Activated naive CD4-positive, alpha-beta T cell treated with anti-CD3 and anti-CD28 coated beads, Interleukin-2, amount 10 ng/mL, durations not matched to agents 7 days and 5 days (primary cell): ENCODE results near the gene KCNMA1.

Experiments used
- CTCF ChIA-PET: fragments of 350-600 bp; sonication (Branson Sonifier 250); formaldehyde crosslinking; loops from one replicate; lab custom pipeline; 2021; ENCODE audit warnings: antibody characterized with exemption; lab: Charles Lee
- DNase-seq: peaks from one replicate; pipeline ENCODE4 v3.0.0-alpha.2; 2020
- H3K27ac Mint-ChIP-seq: one replicate; pipeline ENCODE4 v1.8.0; 2021; ENCODE audit warnings: mild to moderate bottlenecking, moderate library complexity, mixed read lengths
- H3K27me3 Mint-ChIP-seq: one replicate; pipeline ENCODE4 v1.8.0; 2021; ENCODE audit warnings: mild to moderate bottlenecking, mixed read lengths
- H3K36me3 Mint-ChIP-seq: one replicate; pipeline ENCODE4 v1.8.0; 2021; ENCODE audit warnings: mixed read lengths
- H3K4me1 Mint-ChIP-seq: one replicate; pipeline ENCODE4 v1.8.0; 2021; ENCODE audit warnings: mixed read lengths
- H3K4me3 Mint-ChIP-seq: one replicate; pipeline ENCODE4 v1.8.0; 2021; ENCODE audit warnings: mild to moderate bottlenecking, moderate library complexity, mixed read lengths
- H3K9me3 Mint-ChIP-seq: one replicate; pipeline ENCODE4 v1.8.0; 2021; ENCODE audit warnings: mixed read lengths

KCNMA1 gene

DNA sequence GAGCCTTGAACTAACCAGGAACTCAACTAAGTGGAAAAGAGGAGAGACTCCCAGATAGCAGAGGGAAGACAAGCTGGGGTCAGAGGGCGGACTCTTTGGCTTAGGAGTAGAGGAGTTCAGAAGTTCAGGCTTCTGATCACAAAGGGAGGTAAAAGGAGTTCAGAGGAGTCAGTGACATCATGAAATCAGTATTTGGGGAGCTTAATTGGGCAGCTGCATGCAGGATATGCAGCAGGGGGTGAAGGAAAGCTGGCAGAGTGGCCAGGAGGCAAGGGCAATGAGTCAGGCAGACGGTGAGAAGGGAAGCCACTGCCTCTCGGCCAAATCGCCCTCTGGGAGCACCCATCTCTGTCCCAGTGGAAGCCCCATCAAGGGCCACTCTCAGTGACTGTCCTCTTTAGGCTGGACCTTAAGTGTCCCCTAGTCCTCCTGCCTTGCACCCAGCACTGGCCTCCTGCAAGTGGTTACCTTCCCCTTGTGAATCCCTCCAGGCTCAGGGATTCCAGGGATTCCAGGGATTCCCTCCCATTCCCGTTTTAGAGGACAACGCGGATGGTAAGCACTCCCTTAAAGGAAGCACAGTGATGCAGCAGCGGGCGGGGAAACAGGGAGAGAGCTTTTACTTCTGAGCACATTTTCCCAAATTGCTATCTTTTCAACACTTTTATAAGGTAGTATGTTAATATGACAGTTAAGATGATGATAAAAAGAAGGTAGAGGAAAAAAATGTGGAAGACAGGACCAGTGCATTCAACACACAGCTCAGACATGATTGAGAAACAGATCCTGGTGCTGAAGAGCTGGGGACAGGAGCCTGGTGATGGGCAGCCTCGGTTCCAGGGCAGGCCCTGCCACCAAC, 72.6 kb downstream of the KCNMA1 start:
- Mint-ChIP-seq H3K4me1 (no peaks in the 10 kb centered on the region), H3K9me3 (no peaks in the 10 kb centered on the region), H3K36me3 (no peaks in the 10 kb centered on the region), H3K4me3 (no peak overlapping the region), H3K27me3 (peaks cover 5% of the 10 kb centered on the region), H3K27ac (no peak overlapping the region)
- no peak for DNase-seq
- CTCF ChIA-PET, result no interaction called here

GRCh38 chr10:77563638-77564270, 73.9 kb downstream of the KCNMA1 start:
- H3K27ac Mint-ChIP-seq, result no peak overlapping the region
- no peak overlapping the region for H3K4me3 Mint-ChIP-seq
- DNase-seq, result no peak
- H3K9me3 Mint-ChIP-seq, result no peaks in the 10 kb centered on the region
- H3K4me1 Mint-ChIP-seq, result no peaks in the 10 kb centered on the region
- H3K36me3 Mint-ChIP-seq, result no peaks in the 10 kb centered on the region
- CTCF ChIA-PET, result no interaction called here
- H3K27me3 Mint-ChIP-seq, result peaks cover 5% of the 10 kb centered on the region

DNA sequence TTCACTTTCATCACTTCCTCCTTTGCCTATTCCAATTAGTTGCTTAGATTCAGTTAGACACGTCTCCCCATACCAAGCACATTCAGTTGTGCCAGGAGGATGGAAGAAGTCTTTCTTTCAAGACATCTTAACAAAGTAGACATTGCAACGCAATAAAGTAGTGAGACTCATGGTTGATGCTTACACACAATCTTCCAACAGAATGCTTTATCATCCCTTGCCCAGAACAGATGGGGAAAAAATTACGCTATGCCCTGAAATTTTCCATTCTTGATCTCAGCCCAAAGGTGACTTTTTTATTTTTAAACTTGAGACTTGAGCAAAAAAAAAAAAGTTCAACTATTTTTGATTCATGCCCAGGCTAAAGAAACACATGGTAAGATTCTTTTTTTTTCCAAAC, 74.9 kb downstream of the KCNMA1 start:
- no peak overlapping the region for H3K27ac Mint-ChIP-seq
- no peaks in the 10 kb centered on the region for H3K9me3 Mint-ChIP-seq
- no peaks in the 10 kb centered on the region for H3K36me3 Mint-ChIP-seq
- peaks cover 5% of the 10 kb centered on the region for H3K27me3 Mint-ChIP-seq
- no peaks in the 10 kb centered on the region for H3K4me1 Mint-ChIP-seq
- H3K4me3 Mint-ChIP-seq, result no peak overlapping the region
- no peak for DNase-seq
- CTCF ChIA-PET, result no interaction called here

DNA sequence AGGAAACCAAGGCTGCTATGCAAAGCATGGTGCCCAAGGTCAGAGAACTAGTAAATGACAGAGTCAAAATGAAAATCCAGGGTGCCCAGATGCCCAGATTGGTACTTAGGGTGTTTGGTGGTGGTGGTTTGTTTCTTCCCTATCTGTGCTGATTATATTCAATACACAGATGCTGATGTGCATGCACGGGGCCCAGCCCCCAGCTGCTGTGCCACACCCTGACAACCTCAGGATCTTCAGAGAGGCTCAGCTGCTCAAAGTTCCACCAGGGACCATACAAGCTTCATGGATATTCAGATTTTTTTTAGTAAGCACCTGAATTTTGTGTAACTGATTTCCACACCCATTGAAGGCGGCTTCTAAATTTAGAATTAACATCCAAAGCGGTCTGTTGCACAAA, 75.6 kb downstream of the KCNMA1 start:
- Mint-ChIP-seq H3K4me1 (no peaks in the 10 kb centered on the region), H3K27me3 (peaks cover 5% of the 10 kb centered on the region), H3K27ac (no peak overlapping the region), H3K9me3 (no peaks in the 10 kb centered on the region), H3K4me3 (no peak overlapping the region), H3K36me3 (no peaks in the 10 kb centered on the region)
- no peak for DNase-seq
- CTCF ChIA-PET, result no interaction called here

DNA sequence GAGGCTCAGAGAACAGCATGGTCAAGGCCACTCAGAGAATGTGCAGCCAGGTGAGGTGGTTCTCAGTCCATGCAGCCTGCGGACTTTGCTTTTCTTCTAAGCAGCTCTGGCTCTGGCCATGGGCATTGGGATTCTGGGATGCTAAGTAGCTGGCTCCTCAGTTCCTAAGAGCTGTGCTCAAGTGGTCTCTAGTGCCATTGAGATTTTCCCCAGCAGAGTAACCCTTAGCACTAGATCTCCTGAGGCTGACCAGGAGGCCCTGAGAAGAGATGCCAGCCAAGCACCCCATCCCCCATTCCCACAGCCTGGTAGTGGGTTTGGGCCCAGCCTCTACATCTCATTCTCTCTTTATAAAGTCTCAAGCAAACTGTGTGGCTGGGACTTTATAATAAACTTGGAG, 77.1 kb downstream of the KCNMA1 start:
- H3K27ac Mint-ChIP-seq, result no peak overlapping the region
- DNase-seq, result no peak
- CTCF ChIA-PET, result interaction anchor here (0.6 kb wide), 1 partner anchor 269 kb away, joined by 3 read pairs; no protein-coding TSS in a partner anchor
- H3K27me3 Mint-ChIP-seq, result peaks cover 5% of the 10 kb centered on the region
- no peaks in the 10 kb centered on the region for H3K36me3 Mint-ChIP-seq
- H3K4me3 Mint-ChIP-seq, result no peak overlapping the region
- no peaks in the 10 kb centered on the region for H3K4me1 Mint-ChIP-seq
- H3K9me3 Mint-ChIP-seq, result no peaks in the 10 kb centered on the region

DNA sequence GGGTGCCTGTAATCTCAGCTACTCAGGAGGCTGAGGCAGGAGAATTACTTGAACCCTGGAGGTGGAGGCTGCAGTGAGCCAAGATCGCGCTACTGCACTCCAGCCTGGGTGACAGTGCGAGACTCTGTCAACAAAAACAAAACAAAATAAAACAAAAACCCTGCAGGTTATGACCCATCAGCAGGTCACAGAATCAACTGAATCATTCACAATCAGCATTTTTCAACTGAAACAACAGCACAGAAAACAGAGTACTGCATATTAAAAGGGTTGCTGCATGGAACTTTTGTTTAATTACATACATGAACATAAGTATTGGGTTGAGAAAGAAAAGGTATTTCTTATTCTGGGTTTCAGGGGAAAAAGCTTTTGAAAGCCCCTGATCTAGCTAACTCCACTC, 77.6 kb downstream of the KCNMA1 start:
- no peak for DNase-seq
- H3K27me3 Mint-ChIP-seq, result peaks cover 5% of the 10 kb centered on the region
- no peaks in the 10 kb centered on the region for H3K4me1 Mint-ChIP-seq
- no peaks in the 10 kb centered on the region for H3K9me3 Mint-ChIP-seq
- CTCF ChIA-PET, result no interaction called here
- H3K27ac Mint-ChIP-seq, result no peak overlapping the region
- H3K4me3 Mint-ChIP-seq, result no peak overlapping the region
- no peaks in the 10 kb centered on the region for H3K36me3 Mint-ChIP-seq

- Mint-ChIP-seq H3K4me3 (no peak overlapping the region), H3K9me3 (no peaks in the 10 kb centered on the region), H3K27ac (no peak overlapping the region), H3K4me1 (peaks cover 2% of the 10 kb centered on the region), H3K27me3 (no peaks in the 10 kb centered on the region), H3K36me3 (no peaks in the 10 kb centered on the region)
- CTCF ChIA-PET, result interaction anchor here (1.6 kb wide), 1 partner anchor 84 kb away, joined by 3 read pairs; no protein-coding TSS in a partner anchor
- no peak for DNase-seq
Observed at GRCh38 chr10:77556990-77557601, 80.5 kb downstream of the KCNMA1 start.

- peaks cover 2% of the 10 kb centered on the region for H3K4me1 Mint-ChIP-seq
- H3K4me3 Mint-ChIP-seq, result no peak overlapping the region
- CTCF ChIA-PET, result interaction anchor here (1.6 kb wide), 1 partner anchor 86 kb away, joined by 3 read pairs; no protein-coding TSS in a partner anchor
- H3K27ac Mint-ChIP-seq, result no peak overlapping the region
- no peak for DNase-seq
- H3K27me3 Mint-ChIP-seq, result no peaks in the 10 kb centered on the region
- H3K36me3 Mint-ChIP-seq, result no peaks in the 10 kb centered on the region
- H3K9me3 Mint-ChIP-seq, result no peaks in the 10 kb centered on the region
Observed at GRCh38 chr10:77555591-77556212, 81.9 kb downstream of the KCNMA1 start.

- CTCF ChIA-PET, result no interaction called here
- no peaks in the 10 kb centered on the region for H3K36me3 Mint-ChIP-seq
- no peak overlapping the region for H3K27ac Mint-ChIP-seq
- no peak for DNase-seq
- peaks cover 2% of the 10 kb centered on the region for H3K4me1 Mint-ChIP-seq
- H3K4me3 Mint-ChIP-seq, result no peak overlapping the region
- H3K27me3 Mint-ChIP-seq, result no peaks in the 10 kb centered on the region
- H3K9me3 Mint-ChIP-seq, result no peaks in the 10 kb centered on the region
Observed at GRCh38 chr10:77554996-77555397, 82.6 kb downstream of the KCNMA1 start.

GRCh38 chr10:77553966-77554365, 83.6 kb downstream of the KCNMA1 start:
- DNase-seq, result no peak
- peaks cover 2% of the 10 kb centered on the region for H3K4me1 Mint-ChIP-seq
- CTCF ChIA-PET, result no interaction called here
- H3K9me3 Mint-ChIP-seq, result no peaks in the 10 kb centered on the region
- no peak overlapping the region for H3K4me3 Mint-ChIP-seq
- no peaks in the 10 kb centered on the region for H3K27me3 Mint-ChIP-seq
- H3K27ac Mint-ChIP-seq, result no peak overlapping the region
- H3K36me3 Mint-ChIP-seq, result no peaks in the 10 kb centered on the region

DNA sequence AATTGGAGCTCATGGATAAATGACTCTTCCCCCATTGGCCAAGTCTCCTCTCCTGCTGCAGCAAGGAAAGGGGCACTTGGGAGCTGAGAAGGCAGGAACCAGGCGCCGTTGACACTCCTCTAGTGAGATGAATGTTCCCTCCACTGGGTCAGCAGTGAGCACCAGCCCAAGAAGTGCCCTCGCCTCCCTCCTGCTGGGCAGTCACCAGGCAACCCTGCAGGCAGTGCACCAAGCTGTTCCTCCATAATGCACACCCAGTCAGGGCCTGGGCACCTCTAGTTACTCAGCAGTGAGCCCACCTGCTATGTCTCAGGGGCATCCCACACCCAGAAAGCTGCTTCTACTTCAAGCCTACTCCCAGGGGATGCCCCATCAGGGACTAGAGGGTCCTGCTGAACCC, 84.3 kb downstream of the KCNMA1 start:
- H3K4me1 Mint-ChIP-seq, result peaks cover 2% of the 10 kb centered on the region
- H3K27ac Mint-ChIP-seq, result no peak overlapping the region
- no peak for DNase-seq
- H3K4me3 Mint-ChIP-seq, result no peak overlapping the region
- no peaks in the 10 kb centered on the region for H3K9me3 Mint-ChIP-seq
- H3K27me3 Mint-ChIP-seq, result no peaks in the 10 kb centered on the region
- H3K36me3 Mint-ChIP-seq, result no peaks in the 10 kb centered on the region
- CTCF ChIA-PET, result no interaction called here

- Mint-ChIP-seq H3K4me3 (no peak overlapping the region), H3K36me3 (no peaks in the 10 kb centered on the region), H3K27me3 (no peaks in the 10 kb centered on the region), H3K9me3 (no peaks in the 10 kb centered on the region), H3K4me1 (peaks cover 2% of the 10 kb centered on the region), H3K27ac (no peak overlapping the region)
- CTCF ChIA-PET, result no interaction called here
- no peak for DNase-seq
Observed at GRCh38 chr10:77552252-77552651, 85.4 kb downstream of the KCNMA1 start.

GRCh38 chr10:77550378-77550777, 87.2 kb downstream of the KCNMA1 start:
- no peak for DNase-seq
- Mint-ChIP-seq H3K4me3 (no peak overlapping the region), H3K9me3 (no peaks in the 10 kb centered on the region), H3K27me3 (no peaks in the 10 kb centered on the region), H3K4me1 (peaks cover 2% of the 10 kb centered on the region), H3K36me3 (no peaks in the 10 kb centered on the region), H3K27ac (no peak overlapping the region)
- CTCF ChIA-PET, result no interaction called here

DNA sequence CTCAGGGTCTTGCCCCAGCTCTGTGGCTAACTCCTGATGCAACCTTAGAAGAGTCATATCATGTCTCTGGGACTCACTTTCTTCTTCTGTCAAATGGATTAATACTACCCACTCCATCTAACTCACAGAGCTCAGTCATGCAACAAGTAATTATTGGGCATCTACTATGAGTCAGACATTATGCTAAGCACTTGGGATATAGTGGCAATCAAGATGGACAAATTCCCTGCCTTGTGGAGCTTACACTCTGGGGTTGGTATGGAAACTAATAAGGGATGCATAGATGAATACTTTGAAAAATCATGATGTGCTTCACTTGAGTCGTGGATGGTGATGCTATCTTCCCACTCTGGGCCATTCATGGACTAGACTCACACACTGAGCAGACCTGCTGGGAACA, 88.9 kb downstream of the KCNMA1 start:
- Mint-ChIP-seq H3K36me3 (no peaks in the 10 kb centered on the region), H3K9me3 (no peaks in the 10 kb centered on the region), H3K27ac (no peak overlapping the region), H3K4me3 (no peak overlapping the region), H3K4me1 (no peaks in the 10 kb centered on the region), H3K27me3 (no peaks in the 10 kb centered on the region)
- DNase-seq, result no peak
- CTCF ChIA-PET, result no interaction called here
